HG02763 (cell line): ENCODE results near the gene DENND6A.

Experiments used
- ATAC-seq: cut with Tn5 transposase; IDR thresholded peaks from one replicate; pipeline ENCODE4 v1.9.1; 2021; ENCODE audit warnings: mild to moderate bottlenecking, moderate library complexity; ENCODE audit not compliant: unreplicated experiment

DENND6A gene

DNA sequence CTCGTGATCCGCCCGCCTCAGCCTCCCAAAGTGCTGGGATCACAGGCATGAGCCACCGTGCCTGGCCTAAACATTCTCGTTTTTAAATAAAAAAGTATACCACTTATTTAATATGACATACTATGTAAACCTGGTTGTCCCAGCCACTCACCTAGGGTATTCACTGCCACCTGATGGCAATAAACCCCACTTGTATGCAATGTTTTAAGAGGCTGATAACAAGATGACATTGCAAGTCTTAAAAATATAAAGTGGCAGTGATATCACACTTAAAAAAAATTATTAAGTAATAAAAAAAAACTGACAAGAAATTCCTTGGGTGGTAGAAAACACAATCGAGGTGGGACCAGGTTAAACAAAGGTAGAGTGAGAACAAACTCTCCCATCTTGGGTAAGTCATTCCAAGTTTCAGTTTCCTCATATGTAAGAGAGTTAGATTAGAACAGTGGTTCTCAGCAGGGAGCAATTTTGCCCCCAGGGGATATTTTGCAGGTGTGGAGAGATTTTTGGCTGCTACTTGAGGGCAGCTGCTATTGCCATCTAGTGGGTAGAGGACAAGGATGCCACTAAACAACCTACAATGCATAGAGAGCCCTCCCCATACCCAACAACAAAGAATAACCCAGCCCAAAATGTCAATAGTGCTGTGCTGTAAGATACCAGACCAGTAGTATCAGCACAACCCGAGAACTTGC lies 110.3 kb downstream of the DENND6A start:
- no peak for ATAC-seq

- no peak for ATAC-seq
Measured at GRCh38 chr3:57577801-57578200, 115.1 kb downstream of the DENND6A start.

- no peak for ATAC-seq
Measured at GRCh38 chr3:57575966-57576626, 116.8 kb downstream of the DENND6A start.
